GM12878 (cell line): ENCODE results near the gene PRKRIP1. TPM values are rescaled to one million over a fixed set of nuclear protein-coding genes. Genes with fewer than 3 reads are reported as not detected.
A peak's percentile ranks its signal among the peaks of the same experiment; 100 is the strongest.

Experiments
- ATF7 ChIP-seq: fragments of 450-650 bp; IDR thresholded peaks from 2 replicates; pipeline ENCODE4 v1.6.1; 2016; ENCODE audit warnings: low read depth, mild to moderate bottlenecking
- BCL11A ChIP-seq: IDR thresholded peaks from 2 replicates; pipeline ENCODE4 v1.6.1; 2011; ENCODE audit warnings: low read depth, low read length
- BRCA1 ChIP-seq: IDR thresholded peaks from 2 replicates; pipeline ENCODE4 v1.6.1; 2011; ENCODE audit warnings: low read depth, low read length, improper control_type of control experiment
- CBX3 ChIP-seq: fragments of 200-600 bp; sonication (generic); IDR thresholded peaks from 2 replicates; pipeline ENCODE4 v1.6.1; 2016; ENCODE audit warnings: low read depth, borderline replicate concordance
- CBX5 ChIP-seq: sonication (generic); IDR thresholded peaks from 2 replicates; pipeline ENCODE4 v1.6.1; 2016; ENCODE audit warnings: low read depth, moderate library complexity, mild to moderate bottlenecking, inconsistent platforms
- CEBPZ ChIP-seq: fragments of 150-350 bp; IDR thresholded peaks from 2 replicates; pipeline ENCODE4 v1.6.1; 2016; ENCODE audit warnings: low read depth, low read length
- E2F4 ChIP-seq: IDR thresholded peaks from 2 replicates; pipeline ENCODE4 v1.6.1; 2012; ENCODE audit warnings: low read depth, low read length, improper control_type of control experiment
- ELK1 ChIP-seq: IDR thresholded peaks from 2 replicates; pipeline ENCODE4 v1.6.1; 2012; ENCODE audit warnings: low read depth, low read length, improper control_type of control experiment
- FOXM1 ChIP-seq: IDR thresholded peaks from 2 replicates; pipeline ENCODE4 v1.6.1; 2012; ENCODE audit warnings: low read depth, mild to moderate bottlenecking, inconsistent platforms, low read length, moderate library complexity
- HDAC6 ChIP-seq: fragments of 200-600 bp; sonication (generic); IDR thresholded peaks from one replicate; pipeline ENCODE4 v1.8.0; 2017; ENCODE audit warnings: antibody characterized with exemption; ENCODE audit not compliant: unreplicated experiment
- KAT2A ChIP-seq: conservative IDR thresholded peaks from 2 replicates; pipeline ENCODE4 v1.6.1; 2011; ENCODE audit warnings: low read depth, low read length; ENCODE audit not compliant: control insufficient read depth
- MAX ChIP-seq: IDR thresholded peaks from 2 replicates; pipeline ENCODE4 v1.6.1; 2012; ENCODE audit warnings: low read depth, low read length, improper control_type of control experiment
- MTA3 ChIP-seq: IDR thresholded peaks from 2 replicates; pipeline ENCODE4 v1.6.1; 2012; ENCODE audit warnings: low read length, inconsistent platforms, borderline replicate concordance
- NKRF ChIP-seq: fragments of 450-650 bp; conservative IDR thresholded peaks from 2 replicates; pipeline ENCODE4 v1.6.1; 2017; ENCODE audit warnings: mild to moderate bottlenecking, moderate library complexity
- NRF1 ChIP-seq: conservative IDR thresholded peaks from 2 replicates; pipeline ENCODE4 v1.6.1; 2011; ENCODE audit warnings: mild to moderate bottlenecking, low read depth, low read length, improper control_type of control experiment
- PAX5 ChIP-seq: IDR thresholded peaks from 2 replicates; pipeline ENCODE4 v1.6.1; 2011; ENCODE audit warnings: low read depth, low read length, borderline replicate concordance
- POLR2A ChIP-seq: IDR thresholded peaks from 2 replicates; pipeline ENCODE4 v1.6.1; 2011; ENCODE audit warnings: low read depth, mild to moderate bottlenecking, low read length
- SMAD1 ChIP-seq: fragments of 450-650 bp; IDR thresholded peaks from 2 replicates; pipeline ENCODE4 v1.6.1; 2018; ENCODE audit warnings: mild to moderate bottlenecking, low read depth; ENCODE audit not compliant: partially characterized antibody
- SMC3 ChIP-seq: IDR thresholded peaks from 2 replicates; pipeline ENCODE4 v1.6.1; 2011; ENCODE audit warnings: low read length, improper control_type of control experiment, borderline replicate concordance
- SRF ChIP-seq, 2 experiments: IDR thresholded peaks; 2 replicates each; pipeline ENCODE4 v1.6.1; 2011; ENCODE audit warnings: low read depth in 2 of 2, low read length in 2 of 2, mild to moderate bottlenecking in 1 of 2, moderate library complexity in 1 of 2
- USF2 ChIP-seq: IDR thresholded peaks from 2 replicates; pipeline ENCODE4 v1.6.1; 2011; ENCODE audit warnings: low read depth, low read length, improper control_type of control experiment, borderline replicate concordance
- ZNF622 ChIP-seq: fragments of 450-650 bp; IDR thresholded peaks from 2 replicates; pipeline ENCODE4 v1.6.1; 2017; ENCODE audit warnings: mild to moderate bottlenecking, inconsistent platforms
- polyA plus RNA-seq, 11 experiments: library from polyadenylated mRNA; depleted of rRNA in 4 of 11; unstranded in 6 of 11; stranded (reverse) in 5 of 11; fragments of >200 nt; fragmentation: Nextera tagmentation in 4 of 11; fragmentation: Illumina TruSeq in 1 of 11; extraction: Ambion mirVana in 4 of 11; extraction: Trizol in 1 of 11; gene quantifications; 1 replicate in 1 of 11; 2 replicates in 10 of 11; pipeline versions ENCODE4 v1.2.1 to v1.2.3, GENCODE V29; 2011 to 2016; ENCODE audit warnings: inconsistent platforms in 2 of 11, missing spikeins in 2 of 11, low read depth in 1 of 11
- total RNA-seq, 4 experiments: library from RNA; depleted of rRNA in 3 of 4; stranded (reverse); fragments of >200 nt in 3 of 4; fragmentation: Illumina TruSeq in 1 of 4; extraction: Trizol in 1 of 4; gene quantifications; 2 replicates each; pipeline versions ENCODE4 v1.2.1 to v1.2.3, GENCODE V29; 2013 to 2021

PRKRIP1 gene
- total and polyA plus RNA-seq, 10 of the 15 experiments (the other 5 are each of a cell fraction or from before 2014, with no cell fraction given), result 17.0 to 38.4 (median 25.5) TPM

- TF ChIP-seq NKRF (no peak), BRCA1 (no peak), SMAD1 (no peak), PAX5 (no peak), CBX3 (no peak), ZNF622 (no peak), SRF (IDR thresholded peaks at IDR 0.05; ENCODE audit: low read depth in 2 of 2, low read length in 2 of 2) (no peak), NRF1 (no peak), E2F4 (no peak), CBX5 (no peak), ATF7 (no peak), BCL11A (no peak), SMC3 (no peak), USF2 (no peak), MTA3 (no peak), MAX (no peak), POLR2A (peak; percentile 65; the same call in 1 of the 2 replicates), FOXM1 (no peak), HDAC6 (no peak), CEBPZ (no peak), ELK1 (no peak), KAT2A (no peak)
These were observed 35.6 kb downstream of the PRKRIP1 start (continued) for GRCh38 chr7:102431617-102432298.
